C4-2B (cell line): ENCODE measurements around the gene RAP1A.

ENCODE experiments used
- H3K27ac ChIP-seq: fragments of 450-650 bp; 2 replicates; pipeline ENCODE4 v1.5.1; 2017
- CTCF ChIP-seq: fragments of 450-650 bp; conservative IDR thresholded peaks from 2 replicates; pipeline ENCODE4 v1.5.1; 2017; ENCODE audit warnings: mild to moderate bottlenecking
- ZFX ChIP-seq: fragments of 450-650 bp; IDR thresholded peaks from 2 replicates; pipeline ENCODE4 v1.6.1; 2017

Gene RAP1A

GRCh38 chr1:111731956-111732355 is 112.4 kb downstream of the RAP1A start:
- no peak for TF ChIP-seq ZFX
- TF ChIP-seq CTCF = no peak
- no peak overlapping the region for H3K27ac ChIP-seq

- TF ChIP-seq ZFX = no peak
- TF ChIP-seq CTCF = no peak
- no peak overlapping the region for H3K27ac ChIP-seq
These were observed 113.1 kb downstream of the RAP1A start for GRCh38 chr1:111732718-111733117.

- H3K27ac ChIP-seq = no peak overlapping the region
- TF ChIP-seq CTCF (no peak), ZFX (no peak)
These were observed 113.8 kb downstream of the RAP1A start for GRCh38 chr1:111733183-111733991.

- TF ChIP-seq ZFX (no peak), CTCF (no peak)
- H3K27ac ChIP-seq = no peak overlapping the region
These were observed 114.4 kb downstream of the RAP1A start for GRCh38 chr1:111733992-111734341.

GRCh38 chr1:111734426-111734825 is 114.8 kb downstream of the RAP1A start:
- no peak for TF ChIP-seq ZFX
- TF ChIP-seq CTCF = no peak
- no peak overlapping the region for H3K27ac ChIP-seq

GRCh38 chr1:111734856-111735255 is 115.3 kb downstream of the RAP1A start:
- no peak overlapping the region for H3K27ac ChIP-seq
- no peak for TF ChIP-seq CTCF
- no peak for TF ChIP-seq ZFX

GRCh38 chr1:111735321-111735720 is 115.7 kb downstream of the RAP1A start:
- no peak overlapping the region for H3K27ac ChIP-seq
- TF ChIP-seq CTCF (no peak), ZFX (no peak)
